SK-N-SH (cell line): ENCODE data around the gene ZNF490. TPM values are rescaled to one million over a fixed set of nuclear protein-coding genes. Genes with fewer than 3 reads are reported as not detected.
A peak's percentile ranks its signal among the peaks of the same experiment; 100 is the strongest.

Experiments used
- CTCF ChIA-PET: fragments of 300-600, 350-600 bp; formaldehyde crosslinking; extraction: SDS; loops from one replicate; lab custom pipeline; 2021; lab: Yijun Ruan, JAX
- POLR2A ChIA-PET: fragments of 350-600 bp; sonication (Branson Sonifier 250); formaldehyde crosslinking; extraction: SDS; loops from one replicate; lab custom pipeline; 2020; ENCODE audit warnings: antibody characterized with exemption, inconsistent platforms; lab: Yijun Ruan, JAX
- DNase-seq: peaks from one replicate; pipeline ENCODE4 v3.0.0; 2012
- H2AFZ ChIP-seq: fragments of 200-600 bp; sonication (generic); 2 replicates; pipeline ENCODE4 v1.8.1; 2016; ENCODE audit warnings: antibody characterized with exemption, mild to moderate bottlenecking, low read depth
- H3F3A ChIP-seq: fragments of 200-600 bp; sonication (generic); replicated peaks from 2 replicates; pipeline ENCODE3; 2016; ENCODE audit warnings: antibody characterized with exemption, mild to moderate bottlenecking; ENCODE audit not compliant: insufficient read depth
- H3K27ac ChIP-seq, 2 experiments: fragments of 200-500 bp in 1 of 2; fragments of 200-600 bp in 1 of 2; sonication (Bioruptor generic) in 1 of 2; sonication (generic), shearing (Covaris generic) in 1 of 2; 2 replicates each; pipeline versions ENCODE4 v1.5.1 to v1.6.1; 2014 to 2016; ENCODE audit warnings: low read depth in 2 of 2, inconsistent platforms in 1 of 2, low read length in 1 of 2, mild to moderate bottlenecking in 1 of 2, mixed read lengths in 1 of 2
- H3K27me3 ChIP-seq: fragments of 200-600 bp; sonication (generic), shearing (Covaris generic); 2 replicates; pipeline ENCODE4 v1.6.1; 2016; ENCODE audit warnings: mixed run types; ENCODE audit not compliant: insufficient read depth
- H3K36me3 ChIP-seq, 2 experiments: fragments of 200-500 bp in 1 of 2; fragments of 200-600 bp in 1 of 2; sonication (Bioruptor generic) in 1 of 2; sonication (generic) in 1 of 2; replicated peaks in 1 of 2; 2 replicates each; pipeline versions ENCODE3 to v1.5.1; 2014 to 2016; ENCODE audit warnings: low read length in 1 of 2, mild to moderate bottlenecking in 1 of 2; ENCODE audit not compliant: insufficient read depth in 2 of 2, control insufficient read depth in 1 of 2
- H3K4me1 ChIP-seq, 2 experiments: fragments of 200-500 bp in 1 of 2; fragments of 200-600 bp in 1 of 2; sonication (Bioruptor generic) in 1 of 2; sonication (generic), shearing (Covaris generic) in 1 of 2; 2 replicates each; pipeline versions ENCODE4 v1.5.1 to v1.6.1; 2014 to 2016; ENCODE audit warnings: low read depth in 1 of 2, low read length in 1 of 2, mixed run types in 1 of 2; ENCODE audit not compliant: insufficient read depth in 2 of 2, control insufficient read depth in 1 of 2
- H3K4me2 ChIP-seq: fragments of 200-600 bp; sonication (generic), shearing (Covaris generic); 2 replicates; pipeline ENCODE4 v1.6.1; 2017; ENCODE audit warnings: mixed run types
- H3K4me3 ChIP-seq, 2 experiments: fragments of 200-500 bp in 1 of 2; fragments of 200-600 bp in 1 of 2; sonication (Bioruptor generic) in 1 of 2; sonication (generic), shearing (Covaris generic) in 1 of 2; 2 replicates each; pipeline versions ENCODE4 v1.5.1 to v1.8.1; 2014 to 2016; ENCODE audit warnings: low read depth in 2 of 2, inconsistent platforms in 1 of 2, low read length in 1 of 2, mild to moderate bottlenecking in 1 of 2, mixed read lengths in 1 of 2, moderate library complexity in 1 of 2
- H3K79me2 ChIP-seq: fragments of 200-600 bp; sonication (generic); 2 replicates; pipeline ENCODE4 v1.8.1; 2017; ENCODE audit warnings: mild to moderate bottlenecking; ENCODE audit not compliant: insufficient read depth
- H3K9ac ChIP-seq: fragments of 200-600 bp; sonication (generic); 2 replicates; pipeline ENCODE4 v1.6.1; 2017; ENCODE audit warnings: mixed run types
- H3K9me2 ChIP-seq: fragments of 200-600 bp; sonication (generic); 2 replicates; pipeline ENCODE4 v1.6.1; 2017; ENCODE audit warnings: mixed run types
- H3K9me3 ChIP-seq: fragments of 200-600 bp; sonication (generic); 2 replicates; pipeline ENCODE4 v1.6.1; 2017; ENCODE audit warnings: mixed run types, mild to moderate bottlenecking, moderate library complexity
- H4K20me1 ChIP-seq: fragments of 200-600 bp; sonication (generic); 2 replicates; pipeline ENCODE4 v1.6.1; 2017; ENCODE audit warnings: mild to moderate bottlenecking, mixed run types; ENCODE audit not compliant: insufficient read depth
- CHD2 ChIP-seq: fragments of 150-350 bp; IDR thresholded peaks from 2 replicates; pipeline ENCODE4 v1.6.1; 2018; ENCODE audit warnings: low read length; ENCODE audit not compliant: partially characterized antibody
- EP300 ChIP-seq, 2 experiments: IDR thresholded peaks; 2 replicates each; pipeline versions ENCODE4 v1.4.0 to v1.6.1; 2012; ENCODE audit warnings: borderline replicate concordance in 1 of 2, low read depth in 1 of 2, low read length in 1 of 2
- GABPA ChIP-seq: IDR thresholded peaks from 2 replicates; pipeline ENCODE4 v1.4.0; 2012; ENCODE audit warnings: low read depth, mild to moderate bottlenecking
- MEF2A ChIP-seq: IDR thresholded peaks from 2 replicates; pipeline ENCODE4 v1.4.0; 2012; ENCODE audit warnings: low read depth, borderline replicate concordance
- MXI1 ChIP-seq: IDR thresholded peaks from 2 replicates; pipeline ENCODE4 v1.6.1; 2012; ENCODE audit warnings: mild to moderate bottlenecking, low read depth, low read length, improper control_type of control experiment
- NRF1 ChIP-seq: IDR thresholded peaks from 2 replicates; pipeline ENCODE4 v1.6.1; 2012; ENCODE audit warnings: low read depth, mild to moderate bottlenecking, low read length
- RAD21 ChIP-seq: IDR thresholded peaks from 2 replicates; pipeline ENCODE4 v1.6.1; 2012; ENCODE audit warnings: mild to moderate bottlenecking, low read length
- TAF1 ChIP-seq: IDR thresholded peaks from 2 replicates; pipeline ENCODE4 v1.6.1; 2012; ENCODE audit warnings: low read depth, mild to moderate bottlenecking, low read length, moderate library complexity, borderline replicate concordance
- TEAD4 ChIP-seq: IDR thresholded peaks from 2 replicates; pipeline ENCODE4 v1.4.0; 2012; ENCODE audit warnings: mild to moderate bottlenecking, borderline replicate concordance; ENCODE audit not compliant: insufficient read depth
- WGBS: methylation state at CpG from one replicate; pipeline ENCODE4 v1.1.6; 2017; ENCODE audit warnings: low lambda C conversion rate; 5-methylcytosine and 5-hydroxymethylcytosine counted together
- polyA plus RNA-seq, 3 experiments: library from polyadenylated mRNA; depleted of rRNA; stranded (reverse); fragments of >200 nt; gene quantifications; 2 replicates each; pipeline ENCODE4 v1.2.3, GENCODE V29; 2012
- TF ChIP-seq, protein P1 (sequence below): IDR thresholded peaks from 2 replicates; pipeline ENCODE4 v1.4.0; 2012; ENCODE audit warnings: low read depth, borderline replicate concordance
- TF ChIP-seq, protein P2 (sequence below): fragments of 150-350 bp; IDR thresholded peaks from 2 replicates; pipeline ENCODE4 v1.6.1; 2017; ENCODE audit warnings: antibody characterized with exemption, low read length, low read depth, borderline replicate concordance
- TF ChIP-seq, protein P3 (sequence below): fragments of 200-600 bp; sonication (generic); IDR thresholded peaks from 2 replicates; pipeline ENCODE4 v1.6.1; 2017; ENCODE audit warnings: antibody characterized with exemption, mild to moderate bottlenecking, moderate library complexity
- TF ChIP-seq, protein P4 (sequence below): fragments of 150-350 bp; IDR thresholded peaks from 2 replicates; pipeline ENCODE4 v1.6.1; 2016; ENCODE audit warnings: mild to moderate bottlenecking, low read depth, low read length

ZNF490 gene
- polyA plus RNA-seq, 1 of the 3 experiments (the other 2 are of a cell fraction) = 1.3 TPM

DNA sequence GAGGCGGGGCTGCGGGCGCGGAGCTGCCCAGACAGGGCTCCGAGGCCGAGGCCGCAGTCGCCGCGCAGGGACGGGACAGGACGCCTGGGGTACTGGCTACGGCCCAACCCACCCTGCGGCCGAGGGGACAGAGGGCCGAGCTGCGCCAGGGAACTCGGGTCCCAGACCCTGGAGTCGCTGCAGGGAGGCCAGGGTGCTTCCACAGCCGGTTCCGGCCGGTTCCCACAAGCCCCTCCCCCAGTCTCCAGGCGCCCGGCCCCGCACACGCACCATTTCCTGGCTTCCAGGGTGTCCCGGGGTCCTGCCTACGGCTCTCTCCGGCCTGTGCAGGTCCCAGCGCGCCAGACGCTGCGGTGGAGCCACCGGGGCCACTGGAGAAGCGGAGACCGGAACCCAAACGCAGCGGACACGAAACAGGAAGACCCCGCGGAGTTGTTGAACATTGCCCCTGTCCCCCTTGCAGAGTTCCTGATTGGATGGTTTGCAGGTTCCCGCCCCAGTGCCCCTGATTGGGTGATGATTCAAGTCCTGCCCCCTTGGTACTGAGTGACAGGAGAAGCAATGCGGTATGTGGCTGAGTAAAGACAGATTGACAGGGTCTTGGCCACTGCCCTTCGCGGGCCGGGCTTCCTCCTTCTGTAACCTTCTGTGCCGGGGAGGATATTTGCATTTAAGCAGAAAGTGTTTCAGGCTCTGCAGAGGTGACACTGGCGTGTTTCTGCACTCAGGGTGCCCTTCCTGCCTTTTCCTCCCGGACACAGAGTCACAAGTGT lies 59.4 kb downstream of the ZNF490 start, which contains the start of gene ZNF564 (continued):
- TF ChIP-seq, protein P1, sequence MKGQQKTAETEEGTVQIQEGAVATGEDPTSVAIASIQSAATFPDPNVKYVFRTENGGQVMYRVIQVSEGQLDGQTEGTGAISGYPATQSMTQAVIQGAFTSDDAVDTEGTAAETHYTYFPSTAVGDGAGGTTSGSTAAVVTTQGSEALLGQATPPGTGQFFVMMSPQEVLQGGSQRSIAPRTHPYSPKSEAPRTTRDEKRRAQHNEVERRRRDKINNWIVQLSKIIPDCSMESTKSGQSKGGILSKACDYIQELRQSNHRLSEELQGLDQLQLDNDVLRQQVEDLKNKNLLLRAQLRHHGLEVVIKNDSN = no peak
- TF ChIP-seq EP300 (IDR thresholded peaks at IDR 0.05; ENCODE audit: borderline replicate concordance in 1 of 2, low read depth in 1 of 2, low read length in 1 of 2) (no peak), MXI1 (peak; percentile 45; the same call in 1 of the 2 replicates), TEAD4 (no peak), CHD2 (peak; percentile 86)

DNA sequence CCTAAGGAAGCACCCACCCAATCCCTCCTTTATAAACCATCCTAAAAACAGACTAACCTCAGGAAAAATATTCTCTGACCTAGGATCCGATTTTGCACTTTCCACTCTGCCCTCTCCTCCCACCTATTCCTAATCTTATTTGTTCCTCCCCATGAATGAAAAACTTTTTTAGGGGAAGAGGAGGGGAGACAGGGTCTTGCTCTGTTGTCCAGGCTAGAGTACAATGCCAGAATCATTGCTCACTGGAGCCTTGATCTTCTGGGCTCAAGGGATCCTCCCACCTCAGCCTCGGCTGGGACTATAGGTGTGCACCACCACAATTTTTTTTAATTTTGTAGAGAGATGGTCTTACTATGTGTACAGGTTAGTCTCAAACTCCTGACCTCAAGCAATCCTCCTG lies 63.7 kb downstream of the ZNF490 start:
- no peaks in the 10 kb centered on the region for H3K9me3 ChIP-seq

DNA sequence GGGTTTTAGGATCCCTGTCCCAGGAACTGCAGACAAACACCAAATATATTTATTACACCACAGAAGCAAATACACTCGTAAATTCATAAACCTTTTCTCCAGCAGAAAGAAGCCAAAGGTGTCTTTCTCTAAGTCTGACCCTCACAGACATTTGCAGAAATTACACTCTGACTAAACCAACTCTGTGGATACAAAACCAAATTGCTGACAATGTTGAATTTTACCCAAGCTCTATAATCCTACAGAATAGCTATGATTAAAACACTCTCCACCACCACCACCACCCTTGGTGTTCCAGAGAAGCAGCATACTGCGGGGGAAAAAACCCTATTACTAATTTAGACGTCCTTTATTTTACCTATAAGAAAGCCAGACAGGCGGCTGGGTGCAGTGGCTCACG lies 64.5 kb downstream of the ZNF490 start:
- H3K27me3 ChIP-seq = no peaks in the 10 kb centered on the region
- H3K36me3 ChIP-seq = peaks cover 0 to 51% of the 10 kb centered on the region in 2 experiments
- ChIA-PET POLR2A (no interaction called here), CTCF (interaction anchor here (1.0 kb wide), 1 partner anchor 9 kb away, joined by 3 read pairs; no protein-coding TSS in a partner anchor)
- H3K9ac ChIP-seq = no peak overlapping the region
- no peak overlapping the region for H3K27ac ChIP-seq
- H3K4me1 ChIP-seq = peaks cover 0 to 5% of the 10 kb centered on the region in 2 experiments; a peak in 1 of 4 replicates
- H3K9me3 ChIP-seq = no peaks in the 10 kb centered on the region
- peaks cover 95% of the 10 kb centered on the region for H3K79me2 ChIP-seq
- no peaks in the 10 kb centered on the region for H3K9me2 ChIP-seq
- no peak for DNase-seq
- H2AFZ ChIP-seq = no peak overlapping the region
- no peak overlapping the region for H3K4me2 ChIP-seq
- H3K4me3 ChIP-seq = no peak overlapping the region
- H4K20me1 ChIP-seq = peaks cover 3% of the 10 kb centered on the region; the same call in 1 of the 2 replicates
- peaks cover 6% of the 10 kb centered on the region for H3F3A ChIP-seq
- WGBS = 97% methylated on average over 5 of the region's 5 CpGs
- TF ChIP-seq, protein P2, sequence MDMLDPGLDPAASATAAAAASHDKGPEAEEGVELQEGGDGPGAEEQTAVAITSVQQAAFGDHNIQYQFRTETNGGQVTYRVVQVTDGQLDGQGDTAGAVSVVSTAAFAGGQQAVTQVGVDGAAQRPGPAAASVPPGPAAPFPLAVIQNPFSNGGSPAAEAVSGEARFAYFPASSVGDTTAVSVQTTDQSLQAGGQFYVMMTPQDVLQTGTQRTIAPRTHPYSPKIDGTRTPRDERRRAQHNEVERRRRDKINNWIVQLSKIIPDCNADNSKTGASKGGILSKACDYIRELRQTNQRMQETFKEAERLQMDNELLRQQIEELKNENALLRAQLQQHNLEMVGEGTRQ = no peak
- TF ChIP-seq MEF2A = no peak
- TF ChIP-seq TAF1 = no peak
- no peak for TF ChIP-seq RAD21
- no peak for TF ChIP-seq NRF1
- no peak for TF ChIP-seq GABPA
- TF ChIP-seq, protein P3, sequence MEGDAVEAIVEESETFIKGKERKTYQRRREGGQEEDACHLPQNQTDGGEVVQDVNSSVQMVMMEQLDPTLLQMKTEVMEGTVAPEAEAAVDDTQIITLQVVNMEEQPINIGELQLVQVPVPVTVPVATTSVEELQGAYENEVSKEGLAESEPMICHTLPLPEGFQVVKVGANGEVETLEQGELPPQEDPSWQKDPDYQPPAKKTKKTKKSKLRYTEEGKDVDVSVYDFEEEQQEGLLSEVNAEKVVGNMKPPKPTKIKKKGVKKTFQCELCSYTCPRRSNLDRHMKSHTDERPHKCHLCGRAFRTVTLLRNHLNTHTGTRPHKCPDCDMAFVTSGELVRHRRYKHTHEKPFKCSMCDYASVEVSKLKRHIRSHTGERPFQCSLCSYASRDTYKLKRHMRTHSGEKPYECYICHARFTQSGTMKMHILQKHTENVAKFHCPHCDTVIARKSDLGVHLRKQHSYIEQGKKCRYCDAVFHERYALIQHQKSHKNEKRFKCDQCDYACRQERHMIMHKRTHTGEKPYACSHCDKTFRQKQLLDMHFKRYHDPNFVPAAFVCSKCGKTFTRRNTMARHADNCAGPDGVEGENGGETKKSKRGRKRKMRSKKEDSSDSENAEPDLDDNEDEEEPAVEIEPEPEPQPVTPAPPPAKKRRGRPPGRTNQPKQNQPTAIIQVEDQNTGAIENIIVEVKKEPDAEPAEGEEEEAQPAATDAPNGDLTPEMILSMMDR = no peak
- TF ChIP-seq, protein P4, sequence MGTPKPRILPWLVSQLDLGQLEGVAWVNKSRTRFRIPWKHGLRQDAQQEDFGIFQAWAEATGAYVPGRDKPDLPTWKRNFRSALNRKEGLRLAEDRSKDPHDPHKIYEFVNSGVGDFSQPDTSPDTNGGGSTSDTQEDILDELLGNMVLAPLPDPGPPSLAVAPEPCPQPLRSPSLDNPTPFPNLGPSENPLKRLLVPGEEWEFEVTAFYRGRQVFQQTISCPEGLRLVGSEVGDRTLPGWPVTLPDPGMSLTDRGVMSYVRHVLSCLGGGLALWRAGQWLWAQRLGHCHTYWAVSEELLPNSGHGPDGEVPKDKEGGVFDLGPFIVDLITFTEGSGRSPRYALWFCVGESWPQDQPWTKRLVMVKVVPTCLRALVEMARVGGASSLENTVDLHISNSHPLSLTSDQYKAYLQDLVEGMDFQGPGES = no peak

More for the DNA sequence above, 63.7 kb downstream of the ZNF490 start:
- TF ChIP-seq CHD2 (no peak), MEF2A (no peak), MXI1 (no peak)
- TF ChIP-seq, protein P3 = no peak
- peaks cover 0 to 5% of the 10 kb centered on the region in 2 experiments; a peak in 1 of 4 replicates for H3K4me1 ChIP-seq
- H3K79me2 ChIP-seq = peaks cover 87% of the 10 kb centered on the region
- ChIA-PET CTCF (no interaction called here), POLR2A (no interaction called here)
- 72% methylated on average over 2 of the region's 2 CpGs for WGBS
- no peak overlapping the region for H2AFZ ChIP-seq
- peaks cover 11% of the 10 kb centered on the region for H3F3A ChIP-seq
- H3K27ac ChIP-seq = no peak overlapping the region
- no peak overlapping the region for H3K9ac ChIP-seq
- H3K4me2 ChIP-seq = no peak overlapping the region
- no peaks in the 10 kb centered on the region for H3K9me2 ChIP-seq
- H3K4me3 ChIP-seq = no peak overlapping the region
- H3K36me3 ChIP-seq = peaks cover 0 to 45% of the 10 kb centered on the region in 2 experiments
- peaks cover 3% of the 10 kb centered on the region; the same call in 1 of the 2 replicates for H4K20me1 ChIP-seq
- no peaks in the 10 kb centered on the region for H3K27me3 ChIP-seq
- no peak for DNase-seq
